GM04503 (cell line): ENCODE results near the gene KCNK7.

Experiments used
- DNase-seq: peaks from one replicate; pipeline ENCODE4 v3.0.0-alpha.2; 2012; ENCODE audit warnings: low read depth

KCNK7 gene

DNA sequence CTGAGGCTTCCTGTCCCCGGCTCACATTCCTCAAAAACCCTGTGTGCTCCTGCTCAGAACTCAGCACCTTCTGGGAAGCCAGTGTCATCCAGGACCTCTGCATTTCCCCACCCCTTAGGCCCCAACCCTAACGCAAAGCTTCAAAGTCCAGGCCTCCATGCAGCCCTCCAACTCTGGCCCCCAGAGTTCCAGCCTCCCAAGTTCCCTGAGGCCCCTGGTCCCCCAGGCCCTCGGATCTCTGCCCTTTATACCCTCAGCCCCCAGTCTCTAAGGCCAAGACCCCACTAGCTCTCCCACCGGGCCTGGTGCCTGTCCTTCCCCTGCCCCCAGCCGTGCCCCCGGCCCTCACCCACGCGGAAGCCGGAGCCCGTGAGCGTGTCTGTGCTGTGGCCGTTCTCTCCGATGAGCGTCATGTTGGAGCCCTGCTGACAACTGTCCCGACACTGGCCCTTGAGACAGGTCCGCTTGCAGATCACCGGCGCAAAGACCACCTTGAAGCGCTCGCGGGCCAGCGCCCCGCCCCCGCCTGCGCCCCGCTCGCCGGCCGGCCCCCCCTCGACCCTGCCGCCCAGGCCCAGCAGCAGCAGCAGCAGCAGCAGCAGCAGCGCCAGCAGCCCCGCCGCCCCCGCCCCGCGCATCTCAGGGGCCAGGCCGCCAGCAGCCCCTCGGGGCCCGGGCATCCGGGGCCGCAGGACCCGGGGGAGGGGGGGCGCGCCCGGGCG is 38.2 kb downstream of the KCNK7 start:
- no peak for DNase-seq

DNA sequence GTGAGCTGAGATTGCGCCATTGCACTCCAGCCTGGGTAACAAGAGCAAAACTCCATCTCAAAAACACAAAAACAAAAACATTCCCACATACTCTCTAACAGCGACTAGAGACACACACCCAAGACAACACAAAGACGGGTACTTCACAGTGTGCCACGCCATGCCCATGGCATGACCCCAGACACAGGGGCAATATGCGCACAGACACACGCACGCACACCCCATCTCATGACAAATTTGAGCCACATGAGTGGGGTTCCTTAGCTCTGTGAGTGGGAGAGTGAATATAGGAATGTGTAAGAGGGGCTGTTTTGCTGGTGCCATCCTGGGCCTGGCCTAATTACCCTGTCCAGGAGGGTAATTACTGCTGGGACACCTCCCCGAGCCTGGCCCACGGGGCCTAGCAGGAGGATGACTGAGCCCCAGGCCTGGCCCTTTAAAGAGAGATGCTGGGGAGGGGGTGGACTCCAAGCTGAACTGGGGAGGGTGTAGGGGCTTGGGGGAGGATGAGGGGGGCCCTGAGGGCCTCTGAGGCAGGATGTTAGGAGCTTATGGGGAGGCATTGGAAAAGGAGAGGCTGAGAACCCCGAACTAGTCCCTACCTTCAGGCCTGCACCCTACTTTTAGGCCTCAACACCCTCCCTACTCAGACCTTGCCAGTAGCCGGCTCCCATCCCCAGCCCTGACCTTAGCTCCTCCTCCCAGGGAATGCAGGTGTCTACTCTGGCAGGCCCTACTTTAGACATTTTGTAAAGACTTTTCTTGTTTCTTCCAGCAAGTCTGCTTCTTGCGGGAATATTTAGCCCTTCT is 38.9 kb downstream of the KCNK7 start:
- no peak for DNase-seq

DNA sequence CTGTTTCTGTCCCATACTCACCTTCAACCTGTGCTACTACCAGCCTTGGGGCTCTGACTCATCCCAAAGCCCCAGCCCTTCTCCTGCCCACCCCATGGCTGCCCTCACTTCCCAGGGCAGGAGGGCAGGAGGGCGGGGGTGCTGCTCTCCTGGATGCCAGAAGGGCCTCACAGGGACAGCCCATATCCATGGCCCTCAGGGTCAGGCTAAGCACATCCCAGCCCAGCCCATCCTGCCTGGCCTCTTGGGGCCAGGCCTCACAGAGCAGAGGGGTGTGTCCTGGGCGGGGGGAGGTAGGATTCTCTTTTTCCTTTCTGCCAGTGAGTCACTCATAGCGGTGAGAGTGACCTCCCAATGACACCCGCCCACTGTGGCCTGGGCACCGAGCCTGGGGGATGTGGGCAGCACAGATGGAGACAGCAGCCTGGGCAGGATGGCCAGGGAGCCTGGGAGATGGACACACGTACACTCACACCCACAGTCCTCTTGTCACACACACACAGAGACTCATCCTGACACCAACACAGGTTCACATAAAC is 39.8 kb downstream of the KCNK7 start:
- peak; percentile 88 for DNase-seq

DNA sequence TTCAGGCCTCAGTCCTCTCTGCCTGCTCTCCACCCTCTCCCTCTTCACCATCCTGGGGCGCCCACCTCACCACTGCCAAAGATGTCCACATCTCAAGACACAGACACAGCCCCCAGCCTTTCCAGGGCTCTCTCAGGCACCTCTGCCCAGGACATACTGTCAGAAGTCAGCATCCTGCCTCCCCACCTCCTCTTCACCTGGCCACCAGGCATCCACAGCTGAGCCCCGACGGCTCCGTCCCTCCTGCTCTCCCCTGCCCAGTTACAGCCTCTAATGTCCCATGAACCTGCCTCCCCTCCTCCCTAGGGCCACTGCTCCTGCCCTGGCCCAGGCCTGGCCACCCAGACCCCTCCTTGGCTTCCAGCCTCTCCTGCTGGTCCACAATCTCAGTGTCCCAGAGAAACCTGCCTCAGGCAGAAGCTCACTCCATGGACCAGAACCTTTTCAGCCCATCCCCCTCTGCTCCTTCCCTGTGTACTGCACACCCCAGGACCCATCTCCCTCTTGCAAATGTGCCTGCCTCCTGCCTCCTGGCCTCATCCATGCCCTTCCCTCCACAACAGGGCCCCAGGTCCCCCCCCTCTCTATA is 40.7 kb downstream of the KCNK7 start:
- no peak for DNase-seq

DNA sequence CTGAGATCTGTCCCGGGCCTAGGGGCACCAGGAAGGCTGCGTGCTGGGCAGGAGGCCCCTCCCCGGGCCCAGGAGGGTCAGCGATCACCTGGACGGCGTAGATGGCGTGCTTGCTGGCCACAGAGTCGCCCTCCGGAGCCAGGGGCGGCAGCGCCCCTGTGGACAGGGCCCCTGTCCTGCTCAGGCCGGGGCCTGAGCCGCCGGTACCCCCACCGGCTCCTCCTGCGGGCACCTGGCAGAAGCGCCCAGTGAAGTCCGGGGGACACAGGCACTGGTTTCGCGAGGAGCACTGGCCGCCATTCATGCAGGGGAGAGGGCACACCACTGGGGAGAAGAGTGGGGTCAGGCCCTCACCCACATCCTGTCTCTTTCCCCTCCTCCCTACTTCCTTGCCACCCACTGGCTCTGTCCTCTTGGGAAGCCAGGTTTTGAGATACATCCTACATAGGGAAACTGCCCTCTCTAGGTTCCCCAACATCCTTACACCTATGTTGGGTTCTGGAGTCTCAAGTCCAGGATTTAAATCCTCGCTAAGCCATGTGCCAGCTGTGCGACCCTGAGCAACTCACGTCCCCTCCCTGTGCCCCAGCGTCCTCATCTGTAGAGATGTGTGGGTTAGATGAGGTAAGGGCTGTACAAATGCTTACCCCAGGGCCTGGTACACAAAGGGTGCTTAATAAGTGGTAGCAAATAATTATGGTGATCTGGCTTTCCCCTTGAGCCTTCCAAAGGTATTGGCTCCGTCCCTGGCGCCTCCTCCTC is 41.4 kb downstream of the KCNK7 start:
- no peak for DNase-seq

DNA sequence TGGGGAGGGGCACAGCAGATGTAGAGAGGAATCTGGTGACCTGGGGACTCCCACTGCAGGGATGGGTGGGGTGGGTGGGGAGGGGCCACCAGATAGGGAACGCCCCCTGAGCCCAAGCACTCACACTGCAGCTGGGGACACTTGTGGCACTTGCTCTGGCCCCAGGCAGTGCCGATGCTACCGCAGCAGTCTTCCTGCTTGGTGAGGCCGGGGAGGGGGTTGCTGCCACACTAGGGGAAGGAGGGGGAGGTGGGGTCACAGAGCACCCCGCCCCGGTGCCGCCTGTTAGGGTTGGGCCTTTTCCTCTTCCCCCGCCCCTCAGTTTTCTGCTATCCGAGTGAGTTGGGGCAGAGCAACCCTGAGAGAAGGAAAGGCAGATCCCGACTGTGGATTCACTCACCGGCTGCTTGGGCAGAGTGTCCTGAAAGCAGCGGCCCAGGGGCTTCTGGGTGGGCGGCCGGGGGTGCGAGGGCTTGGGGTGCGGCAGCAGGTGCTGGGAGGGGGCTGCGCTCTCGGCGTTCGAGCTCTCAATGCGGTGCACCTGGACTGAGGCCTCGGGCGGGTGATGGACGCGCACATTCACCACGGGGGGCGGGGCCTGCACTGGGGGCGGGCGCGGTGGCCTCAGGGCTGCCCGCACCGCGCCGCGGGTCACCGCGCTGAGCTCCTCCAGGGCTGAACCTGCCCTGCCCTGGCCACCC is 42.1 kb downstream of the KCNK7 start:
- no peak for DNase-seq

DNA sequence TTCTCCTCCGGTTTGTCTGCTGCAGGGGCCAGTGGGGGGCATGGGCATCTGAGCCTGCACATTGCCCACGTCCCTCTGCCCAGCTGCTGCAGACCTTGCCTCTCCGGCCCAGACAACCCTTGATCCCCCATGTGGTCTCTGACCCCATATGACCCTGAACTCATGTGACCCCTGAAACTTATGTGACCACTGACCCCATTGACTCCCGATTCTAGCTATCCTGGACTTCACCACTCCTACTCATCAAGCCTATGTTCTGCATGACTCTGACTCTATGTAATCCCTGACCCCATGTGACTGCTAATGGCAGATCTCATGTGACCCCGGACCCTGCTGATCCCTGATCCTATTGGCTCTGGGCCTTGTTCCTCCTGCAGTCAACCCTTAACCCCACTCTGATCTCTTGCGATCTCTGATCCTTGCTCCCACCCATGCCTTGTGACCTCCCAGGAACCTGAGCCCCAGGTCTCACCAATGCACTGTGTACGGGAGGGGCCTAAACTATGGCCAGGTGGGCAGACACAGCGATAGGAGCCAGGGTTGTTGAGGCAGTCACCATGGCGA is 43.1 kb downstream of the KCNK7 start:
- no peak for DNase-seq

DNA sequence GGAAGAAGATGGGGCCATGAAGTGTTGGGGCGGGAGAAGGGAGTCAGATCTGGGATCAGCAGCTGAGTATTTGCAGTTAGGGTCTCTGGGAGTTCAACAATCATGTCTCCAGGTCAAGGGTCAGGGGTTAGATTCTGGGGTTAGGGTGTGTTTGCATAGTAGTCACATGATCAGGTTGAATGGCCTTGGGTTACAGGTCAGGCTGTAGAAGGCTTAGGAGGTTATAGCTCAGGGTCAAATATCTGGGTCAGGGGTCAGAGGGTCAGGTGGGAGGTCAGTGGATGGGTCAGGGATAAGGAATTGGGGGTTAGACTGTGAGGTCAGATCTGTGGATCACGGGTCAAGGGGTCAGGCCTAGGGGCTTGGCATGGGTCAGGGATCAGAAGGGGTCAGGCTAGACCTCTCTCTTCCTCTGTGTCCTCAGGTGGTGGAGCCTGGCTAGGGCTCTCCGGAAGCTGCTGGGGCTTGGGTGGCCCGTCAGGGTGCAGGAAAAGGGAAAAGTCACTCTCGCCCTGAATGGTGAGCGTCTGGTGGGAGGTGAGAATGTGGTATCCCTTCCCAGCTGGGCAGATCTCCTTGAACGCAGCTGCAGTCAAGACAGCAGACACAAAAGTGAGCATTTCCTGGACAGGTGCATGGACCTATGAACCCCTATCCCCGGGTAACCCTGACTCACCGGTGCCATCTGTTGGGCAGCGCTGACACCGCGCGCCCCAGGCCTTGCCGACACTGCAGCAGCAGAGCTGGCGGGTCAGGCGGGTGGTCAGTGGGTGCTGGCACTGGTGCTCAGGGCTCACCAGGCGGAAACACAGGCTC is 43.8 kb downstream of the KCNK7 start:
- DNase-seq = no peak

DNA sequence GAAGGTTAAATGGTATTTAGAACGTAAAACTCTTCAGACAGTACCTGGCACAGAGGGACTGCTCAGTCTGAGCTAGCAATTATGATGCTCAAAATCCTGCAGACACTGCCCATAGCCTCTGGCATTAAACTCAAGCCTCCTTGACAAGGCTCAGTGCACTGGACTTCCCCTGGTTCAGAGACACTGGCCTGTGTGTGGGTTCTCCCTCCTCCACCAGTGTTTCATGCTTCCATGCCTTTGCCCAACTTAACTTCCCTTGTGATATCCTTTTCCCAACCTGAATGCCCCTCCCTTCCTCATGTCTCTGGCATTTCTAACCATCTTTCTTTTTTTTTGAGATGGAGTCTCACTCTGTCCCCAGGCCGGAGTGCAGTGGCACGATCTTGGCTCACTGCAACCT is 46.5 kb downstream of the KCNK7 start:
- DNase-seq = no peak

DNA sequence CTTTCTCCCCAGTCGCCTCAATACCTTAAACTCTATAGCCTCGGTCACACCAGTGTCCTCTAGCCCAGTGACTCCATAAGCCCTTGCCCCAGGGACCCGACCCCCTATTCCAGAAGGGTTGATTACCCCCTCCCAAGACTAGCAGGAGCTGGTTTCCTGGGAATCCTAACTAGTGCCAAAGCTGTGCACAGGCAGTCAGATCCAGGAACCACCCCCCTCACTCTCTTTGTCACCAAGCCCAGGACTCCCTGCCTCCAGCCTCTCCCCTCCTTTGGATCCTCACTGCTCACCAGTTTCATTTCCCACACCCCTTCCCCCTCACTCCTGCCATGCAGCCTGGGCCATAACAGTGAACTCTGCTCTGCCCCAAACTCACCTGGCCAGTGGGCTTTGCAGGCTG is 47.2 kb downstream of the KCNK7 start:
- DNase-seq = no peak

DNA sequence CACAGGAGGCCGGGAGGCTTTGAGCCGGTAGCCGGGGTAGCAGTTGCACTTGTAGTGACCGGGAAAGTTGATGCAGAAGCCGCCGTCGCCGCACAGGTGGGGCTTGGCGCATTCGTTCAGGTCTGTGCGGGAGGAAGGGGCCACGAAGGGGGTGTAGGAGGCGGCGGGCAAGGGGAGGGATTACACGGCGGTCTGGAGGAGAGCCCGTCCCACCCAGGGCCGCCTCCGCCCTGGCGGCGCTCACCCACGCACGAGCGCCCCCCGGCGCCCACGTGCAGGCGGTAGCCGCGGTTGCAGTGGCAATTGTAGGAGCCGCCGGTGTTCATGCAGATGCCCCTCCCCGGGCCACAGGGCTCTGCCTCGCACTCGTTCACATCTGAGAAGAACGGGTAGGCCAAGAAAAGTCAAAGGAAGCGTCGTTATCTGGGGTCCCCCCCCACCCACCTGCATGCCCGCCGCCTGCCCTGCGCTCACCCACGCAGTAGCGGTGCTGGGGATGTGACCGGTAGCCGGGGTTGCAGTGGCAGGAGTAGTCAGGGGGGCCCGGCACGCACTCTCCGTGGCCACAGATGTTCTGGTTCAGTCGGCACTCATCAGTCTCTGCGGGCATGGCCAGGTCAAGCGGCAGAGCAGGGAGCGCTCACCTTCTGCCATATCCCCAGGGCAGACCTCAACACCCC is 48.0 kb downstream of the KCNK7 start:
- DNase-seq = no peak

DNA sequence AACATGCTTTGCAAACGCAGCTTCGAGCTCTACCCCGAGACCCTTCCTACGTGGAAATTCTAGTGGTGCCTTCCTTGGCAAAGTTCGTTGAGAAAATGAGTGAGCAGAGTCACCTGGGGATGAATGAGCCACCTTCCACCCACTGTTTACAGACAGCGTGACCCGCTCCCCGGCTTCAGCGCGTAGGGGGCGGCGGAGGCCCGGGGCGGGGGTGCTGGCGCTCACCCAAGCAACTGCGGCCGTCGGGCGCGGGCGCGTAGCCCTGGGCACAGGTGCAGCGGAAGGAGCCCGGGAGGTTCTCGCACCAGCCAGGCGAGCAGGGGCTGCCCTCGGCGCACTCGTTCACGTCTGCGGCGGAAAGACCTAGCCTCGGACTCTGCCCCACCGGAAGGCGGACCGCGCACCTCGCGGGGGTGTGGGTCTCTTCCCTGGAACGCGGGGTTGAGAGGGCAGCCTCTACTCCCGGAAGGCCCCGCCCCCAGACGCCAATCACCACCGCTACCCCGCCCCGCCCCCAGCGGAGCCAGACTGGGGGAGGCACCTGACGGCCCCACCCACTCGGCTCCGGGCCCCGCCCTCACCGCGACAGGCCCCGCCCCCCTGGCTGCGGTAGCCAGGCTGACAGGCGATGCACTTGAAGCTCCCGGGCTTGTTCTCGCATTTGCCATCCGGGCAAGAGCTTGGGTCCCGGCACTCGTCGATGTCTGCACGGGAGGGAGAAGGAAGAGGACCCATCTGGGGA is 49.2 kb downstream of the KCNK7 start:
- no peak for DNase-seq

DNA sequence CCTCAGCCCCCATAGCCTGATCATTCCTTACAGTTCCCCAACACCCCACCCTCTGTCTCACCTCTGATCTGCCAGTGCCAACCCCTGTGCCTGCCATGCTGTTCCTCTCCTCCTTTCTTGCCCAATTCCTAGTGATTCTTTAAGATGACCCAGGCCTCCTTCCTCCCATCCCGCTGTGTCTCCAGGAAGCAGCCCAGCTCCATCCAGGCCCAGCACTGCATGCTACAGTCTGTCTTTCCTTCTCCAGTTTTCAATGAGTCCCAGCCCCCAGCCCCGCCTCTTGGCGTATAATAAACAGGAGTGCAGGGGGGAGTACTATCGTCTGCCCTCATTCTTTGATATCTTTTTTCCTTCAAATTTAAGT is 49.8 kb downstream of the KCNK7 start:
- no peak for DNase-seq
